A549 (cell line): ENCODE results near the gene DDX4. TPM values are rescaled to one million over a fixed set of nuclear protein-coding genes. Genes with fewer than 3 reads are reported as not detected.

Source experiments
- ATAC-seq, 2 experiments: fragments of 200-7000 bp in 1 of 2; fragments of >200 bp in 1 of 2; cut with Nextera tagmentation in 1 of 2; cut with Tn5 transposase in 1 of 2; 3 replicates each; pipeline versions ENCODE4 v1.8.0 to v1.9.1; 2018 to 2020; ENCODE audit warnings: mild to moderate bottlenecking in 1 of 2, moderate library complexity in 1 of 2
- CTCF ChIA-PET: fragments of 300-600 bp; sonication (Branson Sonifier 250); formaldehyde crosslinking; extraction: SDS; loops from one replicate; lab custom pipeline; 2021; ENCODE audit warnings: antibody characterized with exemption, inconsistent platforms; lab: Yijun Ruan, JAX
- POLR2A ChIA-PET: fragments of 350-600 bp; formaldehyde crosslinking; extraction: SDS; loops from one replicate; lab custom pipeline; 2021; ENCODE audit warnings: antibody characterized with exemption, inconsistent platforms; lab: Yijun Ruan, JAX
- DNase-seq, 2 experiments: peaks; one replicate each; pipeline versions ENCODE4 v3.0.0 to v3.0.0-alpha.2; 2011 to 2016; ENCODE audit warnings: low read depth in 1 of 2, low spot score in 1 of 2
- FAIRE-seq: peaks from 2 replicates; lab custom pipeline; 2011; peaks lifted over from hg19 to GRCh38; lab: Jason Lieb, UNC
- H3K27ac ChIP-seq, 2 experiments: fragments of >200 bp; sonication (Bioruptor Twin); formaldehyde crosslinking; 3 replicates each; pipeline ENCODE4 v1.5.1; 2016 to 2017
- H3K4me1 ChIP-seq: fragments of >200 bp; sonication (Bioruptor Twin); formaldehyde crosslinking; 3 replicates; pipeline ENCODE4 v1.6.1; 2016
- H3K4me2 ChIP-seq: fragments of >200 bp; sonication (Bioruptor Twin); formaldehyde crosslinking; 3 replicates; pipeline ENCODE4 v1.6.1; 2016
- H3K4me3 ChIP-seq: fragments of >200 bp; sonication (Bioruptor Twin); formaldehyde crosslinking; 3 replicates; pipeline ENCODE4 v1.5.1; 2016
- H3K9me3 ChIP-seq: fragments of >200 bp; sonication (Bioruptor Twin); formaldehyde crosslinking; 3 replicates; pipeline ENCODE4 v1.6.1; 2016
- FOSB ChIP-seq: fragments of 250-450 bp; sonication (Bioruptor Pico); IDR thresholded peaks from 2 replicates; pipeline ENCODE4 v1.5.0; 2020; ENCODE audit warnings: mild to moderate bottlenecking, moderate library complexity
- GATA3 ChIP-seq: IDR thresholded peaks from 2 replicates; pipeline ENCODE4 v1.6.1; 2012; ENCODE audit warnings: borderline replicate concordance
- KDM5A ChIP-seq: fragments of 200-600 bp; sonication (generic); IDR thresholded peaks from 2 replicates; pipeline ENCODE4 v1.6.1; 2016; ENCODE audit warnings: antibody characterized with exemption, mild to moderate bottlenecking
- MAFK ChIP-seq: fragments of 450-650 bp; IDR thresholded peaks from 2 replicates; pipeline ENCODE4 v1.6.1; 2014; ENCODE audit not compliant: partially characterized antibody
- MYC ChIP-seq: IDR thresholded peaks from 2 replicates; pipeline ENCODE4 v1.6.1; 2012; ENCODE audit warnings: mild to moderate bottlenecking, inconsistent platforms, low read length, improper control_type of control experiment, borderline replicate concordance
- NFE2L2 ChIP-seq: fragments of 150-350 bp; conservative IDR thresholded peaks from 2 replicates; pipeline ENCODE4 v1.6.1; 2014; ENCODE audit warnings: low read length
- PBX3 ChIP-seq: IDR thresholded peaks from 2 replicates; pipeline ENCODE4 v1.6.1; 2012
- POLR2AphosphoS2 ChIP-seq: conservative IDR thresholded peaks from 2 replicates; pipeline ENCODE4 v1.6.1; 2012; ENCODE audit warnings: low read length, improper control_type of control experiment, inconsistent platforms
- RARB ChIP-seq: fragments of 250-450 bp; sonication (Bioruptor Pico); IDR thresholded peaks from 2 replicates; pipeline ENCODE4 v1.8.0; 2021; ENCODE audit warnings: mild to moderate bottlenecking, moderate library complexity
- RCOR1 ChIP-seq: fragments of 150-350 bp; IDR thresholded peaks from 2 replicates; pipeline ENCODE4 v1.6.1; 2014; ENCODE audit warnings: antibody characterized with exemption, low read length, low read depth
- RFX5 ChIP-seq: fragments of 450-650 bp; IDR thresholded peaks from 2 replicates; pipeline ENCODE4 v1.7.1; 2014; ENCODE audit warnings: antibody characterized with exemption, mild to moderate bottlenecking, moderate library complexity
- SMC3 ChIP-seq: fragments of >200 bp; sonication (Bioruptor Twin); formaldehyde crosslinking; IDR thresholded peaks from 3 replicates; pipeline ENCODE4 v1.6.1; 2018; ENCODE audit warnings: inconsistent platforms
- SREBF2 ChIP-seq: fragments of 450-650 bp; IDR thresholded peaks from 2 replicates; pipeline ENCODE4 v1.6.1; 2014; ENCODE audit warnings: mild to moderate bottlenecking, moderate library complexity
- TFCP2L1 ChIP-seq: fragments of 250-450 bp; sonication (Bioruptor Pico); IDR thresholded peaks from 2 replicates; pipeline ENCODE4 v1.5.0; 2021; ENCODE audit warnings: mild to moderate bottlenecking
- TP53 ChIP-seq: fragments of 250-450 bp; sonication (Bioruptor Pico); IDR thresholded peaks from 2 replicates; pipeline ENCODE4 v1.5.0; 2021; ENCODE audit warnings: mild to moderate bottlenecking, moderate library complexity
- WGBS: methylation state at CpG from one replicate; pipeline ENCODE4 v1.1.6; 2017; ENCODE audit errors: missing lambda C conversion rate; 5-methylcytosine and 5-hydroxymethylcytosine counted together
- polyA plus RNA-seq, 4 experiments: library from polyadenylated mRNA; depleted of rRNA in 3 of 4; stranded (reverse); fragments of >200 nt; fragmentation: RNase III in 1 of 4; extraction: RNeasy Plus Mini Kit Qiagen cat#74134 plus additional on column Dnase treatment in 1 of 4; gene quantifications; 2 replicates in 3 of 4; 3 replicates in 1 of 4; pipeline ENCODE4 v1.2.3, GENCODE V29; 2011 to 2017
- TF ChIP-seq, protein P1 (sequence below): fragments of 250-450 bp; sonication (Bioruptor Pico); IDR thresholded peaks from 2 replicates; pipeline ENCODE4 v1.5.0; 2020; ENCODE audit warnings: low read depth, mild to moderate bottlenecking, moderate library complexity
- TF ChIP-seq, protein P2 (sequence below): fragments of 150-350 bp; IDR thresholded peaks from 2 replicates; pipeline ENCODE4 v1.6.1; 2014; ENCODE audit warnings: low read depth, mild to moderate bottlenecking, low read length
- TF ChIP-seq, protein P3 (sequence below): fragments of 250-450 bp; sonication (Bioruptor Pico); IDR thresholded peaks from 2 replicates; pipeline ENCODE4 v1.5.0; 2021; ENCODE audit warnings: mild to moderate bottlenecking, moderate library complexity, borderline replicate concordance
- TF ChIP-seq, protein P4 (sequence below): fragments of >200 bp; sonication (Bioruptor Twin); formaldehyde crosslinking; IDR thresholded peaks from 2 replicates; pipeline ENCODE4 v1.6.1; 2016

The DDX4 gene
- polyA plus RNA-seq, 2 of the 4 experiments (the other 2 are of a cell fraction): 0.09 TPM; not detected in 1

DNA sequence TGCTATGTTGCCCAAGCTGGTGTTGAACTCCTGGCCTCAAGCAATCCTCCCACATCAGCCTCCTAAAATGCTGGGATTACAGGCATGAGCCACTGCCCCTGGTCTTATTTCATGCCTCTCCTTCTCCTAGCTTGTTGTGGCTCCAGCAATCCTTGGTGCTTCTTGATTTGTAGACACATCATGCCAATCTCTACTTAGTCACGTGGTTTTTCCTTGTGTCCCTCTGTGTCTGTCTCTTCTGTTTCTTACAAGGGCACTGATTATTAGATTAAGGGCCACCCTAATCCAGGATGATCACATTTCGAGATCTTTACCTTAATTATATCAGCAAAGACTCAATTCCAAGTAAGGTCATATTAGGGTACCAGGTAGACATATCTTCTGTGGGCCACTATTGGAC is 104.1 kb downstream of the DDX4 start:
- 39% methylated on average over 2 of the region's 2 CpGs for WGBS
- Histone ChIP-seq H3K4me3 (no peak overlapping the region), H3K27ac (no peak overlapping the region), H3K4me2 (no peak overlapping the region), H3K4me1 (no peaks in the 10 kb centered on the region), H3K9me3 (peaks cover 11% of the 10 kb centered on the region; the same call in 1 of the 3 replicates)
- POLR2A ChIA-PET: no interaction called here
- TF ChIP-seq RCOR1 (no peak), RFX5 (no peak), GATA3 (no peak), MYC (no peak), TFCP2L1 (CRISPR knock-in tag) (no peak), MAFK (no peak), PBX3 (no peak)
- no peak for ATAC-seq
- DNase-seq: no peak
- FAIRE-seq: no peak
- CTCF ChIA-PET: no interaction called here

DNA sequence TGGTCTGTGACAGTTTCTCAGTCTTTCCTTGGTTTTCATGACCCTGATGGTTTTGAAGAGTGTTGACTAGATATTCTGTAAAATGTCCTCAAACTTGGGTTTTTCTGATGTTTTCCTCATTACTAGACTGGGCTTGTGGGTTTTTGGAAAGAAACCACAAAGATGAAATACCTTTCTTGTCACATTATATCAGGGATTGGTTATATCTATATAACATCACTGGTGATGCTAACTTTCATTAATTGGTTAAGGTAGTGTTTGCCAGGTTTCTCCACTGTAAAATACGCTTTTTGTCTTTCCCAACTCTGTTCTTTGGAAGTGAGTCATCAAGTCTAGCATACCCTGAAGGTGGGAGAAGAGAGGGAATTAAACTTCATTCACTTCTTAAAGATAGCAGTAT is 110.0 kb downstream of the DDX4 start:
- no peak for FAIRE-seq
- DNase-seq: no peak
- CTCF ChIA-PET: no interaction called here
- TF ChIP-seq, protein P1, sequence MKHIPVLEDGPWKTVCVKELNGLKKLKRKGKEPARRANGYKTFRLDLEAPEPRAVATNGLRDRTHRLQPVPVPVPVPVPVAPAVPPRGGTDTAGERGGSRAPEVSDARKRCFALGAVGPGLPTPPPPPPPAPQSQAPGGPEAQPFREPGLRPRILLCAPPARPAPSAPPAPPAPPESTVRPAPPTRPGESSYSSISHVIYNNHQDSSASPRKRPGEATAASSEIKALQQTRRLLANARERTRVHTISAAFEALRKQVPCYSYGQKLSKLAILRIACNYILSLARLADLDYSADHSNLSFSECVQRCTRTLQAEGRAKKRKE (CRISPR knock-in tag): no peak
- TF ChIP-seq RARB (CRISPR knock-in tag): no peak
- no peak for TF ChIP-seq NFE2L2
- TF ChIP-seq, protein P2, sequence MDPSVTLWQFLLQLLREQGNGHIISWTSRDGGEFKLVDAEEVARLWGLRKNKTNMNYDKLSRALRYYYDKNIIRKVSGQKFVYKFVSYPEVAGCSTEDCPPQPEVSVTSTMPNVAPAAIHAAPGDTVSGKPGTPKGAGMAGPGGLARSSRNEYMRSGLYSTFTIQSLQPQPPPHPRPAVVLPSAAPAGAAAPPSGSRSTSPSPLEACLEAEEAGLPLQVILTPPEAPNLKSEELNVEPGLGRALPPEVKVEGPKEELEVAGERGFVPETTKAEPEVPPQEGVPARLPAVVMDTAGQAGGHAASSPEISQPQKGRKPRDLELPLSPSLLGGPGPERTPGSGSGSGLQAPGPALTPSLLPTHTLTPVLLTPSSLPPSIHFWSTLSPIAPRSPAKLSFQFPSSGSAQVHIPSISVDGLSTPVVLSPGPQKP: no peak
- TF ChIP-seq SREBF2: no peak
- TF ChIP-seq KDM5A: no peak
- TF ChIP-seq, all 56 proteins: peak for 0
- peaks cover 12% of the 10 kb centered on the region; the same call in 2 of the 3 replicates for H3K4me1 ChIP-seq
- POLR2A ChIA-PET: no interaction called here
- 48% methylated on average over 1 of the region's 1 CpG for WGBS
- no peak overlapping the region for H3K27ac ChIP-seq
- H3K4me3 ChIP-seq: no peak overlapping the region
- H3K9me3 ChIP-seq: peaks cover 11% of the 10 kb centered on the region; the same call in 1 of the 3 replicates
- ATAC-seq: no peak
- H3K4me2 ChIP-seq: no peak overlapping the region

GRCh38 chr5:55848783-55849182 is 110.9 kb downstream of the DDX4 start:
- FAIRE-seq (no peak), ATAC-seq (no peak), DNase-seq (no peak)
- ChIA-PET CTCF (no interaction called here), POLR2A (no interaction called here)
- Histone ChIP-seq H3K9me3 (peaks cover 11% of the 10 kb centered on the region; the same call in 1 of the 3 replicates), H3K4me2 (no peak overlapping the region), H3K4me1 (peaks cover 12% of the 10 kb centered on the region; the same call in 2 of the 3 replicates), H3K4me3 (no peak overlapping the region), H3K27ac (no peak overlapping the region)
- TF ChIP-seq FOSB (CRISPR knock-in tag) (no peak), TP53 (no peak), POLR2AphosphoS2 (no peak), SREBF2 (no peak), SMC3 (no peak), RCOR1 (no peak), PBX3 (no peak), TFCP2L1 (CRISPR knock-in tag) (no peak), MAFK (no peak)
- TF ChIP-seq, protein P3, sequence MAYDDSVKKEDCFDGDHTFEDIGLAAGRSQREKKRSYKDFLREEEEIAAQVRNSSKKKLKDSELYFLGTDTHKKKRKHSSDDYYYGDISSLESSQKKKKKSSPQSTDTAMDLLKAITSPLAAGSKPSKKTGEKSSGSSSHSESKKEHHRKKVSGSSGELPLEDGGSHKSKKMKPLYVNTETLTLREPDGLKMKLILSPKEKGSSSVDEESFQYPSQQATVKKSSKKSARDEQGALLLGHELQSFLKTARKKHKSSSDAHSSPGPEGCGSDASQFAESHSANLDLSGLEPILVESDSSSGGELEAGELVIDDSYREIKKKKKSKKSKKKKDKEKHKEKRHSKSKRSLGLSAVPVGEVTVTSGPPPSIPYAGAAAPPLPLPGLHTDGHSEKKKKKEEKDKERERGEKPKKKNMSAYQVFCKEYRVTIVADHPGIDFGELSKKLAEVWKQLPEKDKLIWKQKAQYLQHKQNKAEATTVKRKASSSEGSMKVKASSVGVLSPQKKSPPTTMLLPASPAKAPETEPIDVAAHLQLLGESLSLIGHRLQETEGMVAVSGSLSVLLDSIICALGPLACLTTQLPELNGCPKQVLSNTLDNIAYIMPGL (CRISPR knock-in tag): no peak
- TF ChIP-seq, protein P4, sequence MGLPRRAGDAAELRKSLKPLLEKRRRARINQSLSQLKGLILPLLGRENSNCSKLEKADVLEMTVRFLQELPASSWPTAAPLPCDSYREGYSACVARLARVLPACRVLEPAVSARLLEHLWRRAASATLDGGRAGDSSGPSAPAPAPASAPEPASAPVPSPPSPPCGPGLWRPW: no peak
- 82% methylated on average over 2 of the region's 2 CpGs for WGBS
